ENCODE results near the gene CDH22. TPM values are rescaled to one million over a fixed set of nuclear protein-coding genes. Genes with fewer than 3 reads are reported as not detected.
A peak's percentile ranks its signal among the peaks of the same experiment; 100 is the strongest.

Gene CDH22
- total and polyA plus RNA-seq, 10 of the 15 experiments (the other 5 are each of a cell fraction or from before 2014, with no cell fraction given), result not detected

DNA sequence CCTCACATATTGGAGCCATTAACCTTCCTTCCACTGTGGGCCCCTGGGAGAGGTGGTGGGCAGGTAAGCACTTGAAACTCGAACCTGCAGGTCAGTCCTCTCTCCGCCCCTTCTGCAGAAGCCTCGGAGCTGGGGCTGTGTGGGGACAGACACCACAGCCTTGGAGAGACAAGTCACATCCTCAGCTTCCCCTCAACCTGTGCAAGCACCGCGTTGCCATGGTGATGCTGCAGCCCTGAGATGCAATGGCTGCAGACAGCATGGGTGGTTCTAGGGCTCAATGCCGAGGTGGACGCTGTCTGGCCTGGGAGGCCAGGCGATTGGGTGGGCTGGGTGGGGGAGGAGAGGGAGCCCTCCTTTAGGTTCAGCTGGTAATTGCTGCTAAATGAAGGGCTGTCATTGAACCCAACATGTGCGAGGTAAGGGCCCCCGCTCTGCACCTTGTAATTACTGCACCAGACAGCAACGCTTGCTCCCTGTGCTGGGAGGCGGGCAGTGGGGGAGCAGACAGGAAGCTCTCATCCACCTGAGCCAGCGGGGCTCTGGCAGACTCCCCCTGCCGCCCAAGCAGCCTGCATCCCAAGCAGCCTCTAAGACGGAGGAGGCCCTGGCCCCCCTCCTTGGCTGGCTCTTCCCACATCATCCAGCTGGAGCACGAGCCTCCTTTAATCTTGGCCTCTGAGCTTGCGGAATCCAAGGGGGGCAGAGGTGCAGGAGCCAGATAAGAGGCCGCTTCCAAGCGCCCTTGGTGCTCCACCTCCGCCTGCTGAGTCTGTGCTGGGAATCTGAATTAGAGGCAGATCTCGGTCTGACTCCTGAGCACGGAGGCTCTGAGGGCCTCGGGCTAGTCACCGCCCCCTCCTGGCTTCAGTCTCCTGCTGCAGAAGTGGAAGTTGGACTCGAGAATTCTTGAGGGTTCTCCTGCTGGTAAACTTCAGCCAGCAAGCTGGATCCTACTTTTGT lies 39.8 kb upstream of the CDH22 start:
- in situ Hi-C loops (cut with MboI) (no loop called here), intact Hi-C loops (cut with micrococcal nuclease; ENCODE audit: unreplicated experiment) (loop anchor here (2.0 kb wide), 1 partner anchor 333 kb away; no protein-coding TSS in a partner anchor)
- H3K9me3 ChIP-seq (replicated peaks; ENCODE audit: control insufficient read depth, insufficient read depth, low read length), result no peaks in the 10 kb centered on the region
- H4K20me1 ChIP-seq (ENCODE audit: control insufficient read depth, insufficient read depth), result no peaks in the 10 kb centered on the region
- no peak overlapping the region for H3K27ac ChIP-seq (ENCODE audit: control insufficient read depth, insufficient read depth)
- no peaks in the 10 kb centered on the region for H3K27me3 ChIP-seq (replicated peaks in 1 of 2; ENCODE audit: control insufficient read depth in 2 of 2, insufficient read depth in 2 of 2, low read length in 1 of 2)
- no TSS peak for BruUV-seq (replicated peaks)
- no peak for TF ChIP-seq YBX1 (IDR thresholded peaks at IDR 0.05)
- no peak for TF ChIP-seq BHLHE40 (IDR thresholded peaks at IDR 0.05; ENCODE audit: borderline replicate concordance in 1 of 2, low read depth in 2 of 2, low read length in 1 of 2)
- TF ChIP-seq EZH2 (IDR thresholded peaks at IDR 0.05; ENCODE audit: borderline replicate concordance, control insufficient read depth, low read depth, low read length), result no peak
- TF ChIP-seq, protein P1, sequence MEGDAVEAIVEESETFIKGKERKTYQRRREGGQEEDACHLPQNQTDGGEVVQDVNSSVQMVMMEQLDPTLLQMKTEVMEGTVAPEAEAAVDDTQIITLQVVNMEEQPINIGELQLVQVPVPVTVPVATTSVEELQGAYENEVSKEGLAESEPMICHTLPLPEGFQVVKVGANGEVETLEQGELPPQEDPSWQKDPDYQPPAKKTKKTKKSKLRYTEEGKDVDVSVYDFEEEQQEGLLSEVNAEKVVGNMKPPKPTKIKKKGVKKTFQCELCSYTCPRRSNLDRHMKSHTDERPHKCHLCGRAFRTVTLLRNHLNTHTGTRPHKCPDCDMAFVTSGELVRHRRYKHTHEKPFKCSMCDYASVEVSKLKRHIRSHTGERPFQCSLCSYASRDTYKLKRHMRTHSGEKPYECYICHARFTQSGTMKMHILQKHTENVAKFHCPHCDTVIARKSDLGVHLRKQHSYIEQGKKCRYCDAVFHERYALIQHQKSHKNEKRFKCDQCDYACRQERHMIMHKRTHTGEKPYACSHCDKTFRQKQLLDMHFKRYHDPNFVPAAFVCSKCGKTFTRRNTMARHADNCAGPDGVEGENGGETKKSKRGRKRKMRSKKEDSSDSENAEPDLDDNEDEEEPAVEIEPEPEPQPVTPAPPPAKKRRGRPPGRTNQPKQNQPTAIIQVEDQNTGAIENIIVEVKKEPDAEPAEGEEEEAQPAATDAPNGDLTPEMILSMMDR (IDR thresholded peaks at IDR 0.05 in 2 of 3, conservative IDR thresholded peaks at IDR 0.05 in 1 of 3; ENCODE audit: control insufficient read depth in 2 of 3, extremely low read depth in 1 of 3, insufficient read depth in 1 of 3, low read depth in 3 of 3, low read length in 3 of 3), result 0 out of 6 replicates have a peak, but pooled peaks of 1 of the 3 experiments have one; percentile 3
- TF ChIP-seq STAT1 (conservative IDR thresholded peaks at IDR 0.05), result no peak
- TF ChIP-seq, protein P2, sequence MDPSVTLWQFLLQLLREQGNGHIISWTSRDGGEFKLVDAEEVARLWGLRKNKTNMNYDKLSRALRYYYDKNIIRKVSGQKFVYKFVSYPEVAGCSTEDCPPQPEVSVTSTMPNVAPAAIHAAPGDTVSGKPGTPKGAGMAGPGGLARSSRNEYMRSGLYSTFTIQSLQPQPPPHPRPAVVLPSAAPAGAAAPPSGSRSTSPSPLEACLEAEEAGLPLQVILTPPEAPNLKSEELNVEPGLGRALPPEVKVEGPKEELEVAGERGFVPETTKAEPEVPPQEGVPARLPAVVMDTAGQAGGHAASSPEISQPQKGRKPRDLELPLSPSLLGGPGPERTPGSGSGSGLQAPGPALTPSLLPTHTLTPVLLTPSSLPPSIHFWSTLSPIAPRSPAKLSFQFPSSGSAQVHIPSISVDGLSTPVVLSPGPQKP (IDR thresholded peaks at IDR 0.05; ENCODE audit: low read depth, low read length), result no peak
- TF ChIP-seq, protein P3, sequence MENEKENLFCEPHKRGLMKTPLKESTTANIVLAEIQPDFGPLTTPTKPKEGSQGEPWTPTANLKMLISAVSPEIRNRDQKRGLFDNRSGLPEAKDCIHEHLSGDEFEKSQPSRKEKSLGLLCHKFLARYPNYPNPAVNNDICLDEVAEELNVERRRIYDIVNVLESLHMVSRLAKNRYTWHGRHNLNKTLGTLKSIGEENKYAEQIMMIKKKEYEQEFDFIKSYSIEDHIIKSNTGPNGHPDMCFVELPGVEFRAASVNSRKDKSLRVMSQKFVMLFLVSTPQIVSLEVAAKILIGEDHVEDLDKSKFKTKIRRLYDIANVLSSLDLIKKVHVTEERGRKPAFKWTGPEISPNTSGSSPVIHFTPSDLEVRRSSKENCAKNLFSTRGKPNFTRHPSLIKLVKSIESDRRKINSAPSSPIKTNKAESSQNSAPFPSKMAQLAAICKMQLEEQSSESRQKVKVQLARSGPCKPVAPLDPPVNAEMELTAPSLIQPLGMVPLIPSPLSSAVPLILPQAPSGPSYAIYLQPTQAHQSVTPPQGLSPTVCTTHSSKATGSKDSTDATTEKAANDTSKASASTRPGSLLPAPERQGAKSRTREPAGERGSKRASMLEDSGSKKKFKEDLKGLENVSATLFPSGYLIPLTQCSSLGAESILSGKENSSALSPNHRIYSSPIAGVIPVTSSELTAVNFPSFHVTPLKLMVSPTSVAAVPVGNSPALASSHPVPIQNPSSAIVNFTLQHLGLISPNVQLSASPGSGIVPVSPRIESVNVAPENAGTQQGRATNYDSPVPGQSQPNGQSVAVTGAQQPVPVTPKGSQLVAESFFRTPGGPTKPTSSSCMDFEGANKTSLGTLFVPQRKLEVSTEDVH (IDR thresholded peaks at IDR 0.05; ENCODE audit: low read depth, partially characterized antibody), result no peak
- TF ChIP-seq SREBF1 (IDR thresholded peaks at IDR 0.05; ENCODE audit: low read length), result no peak
- peak; percentile 56 for TF ChIP-seq POLR2A (IDR thresholded peaks at IDR 0.05; ENCODE audit: low read depth, low read length)
- TF ChIP-seq, protein P4, sequence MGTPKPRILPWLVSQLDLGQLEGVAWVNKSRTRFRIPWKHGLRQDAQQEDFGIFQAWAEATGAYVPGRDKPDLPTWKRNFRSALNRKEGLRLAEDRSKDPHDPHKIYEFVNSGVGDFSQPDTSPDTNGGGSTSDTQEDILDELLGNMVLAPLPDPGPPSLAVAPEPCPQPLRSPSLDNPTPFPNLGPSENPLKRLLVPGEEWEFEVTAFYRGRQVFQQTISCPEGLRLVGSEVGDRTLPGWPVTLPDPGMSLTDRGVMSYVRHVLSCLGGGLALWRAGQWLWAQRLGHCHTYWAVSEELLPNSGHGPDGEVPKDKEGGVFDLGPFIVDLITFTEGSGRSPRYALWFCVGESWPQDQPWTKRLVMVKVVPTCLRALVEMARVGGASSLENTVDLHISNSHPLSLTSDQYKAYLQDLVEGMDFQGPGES (IDR thresholded peaks at IDR 0.05), result no peak
- H3K9ac ChIP-seq (ENCODE audit: control insufficient read depth, insufficient read depth, low read length), result no peak overlapping the region
- no peak for ATAC-seq
- SMC1A ChIA-PET (ENCODE audit: uncharacterized antibody, unreplicated experiment), result interaction anchor here (1.1 to 3.1 kb wide), 8 partner anchors 11 to 215 kb away, joined by 3 to 14 read pairs (median 5); no protein-coding TSS in a partner anchor
- H3K4me1 ChIP-seq (ENCODE audit: control insufficient read depth, insufficient read depth, low read length), result peaks cover 33% of the 10 kb centered on the region
- DNase-seq (ENCODE audit: low read depth, low spot score), result no peak
- no peak for FAIRE-seq
- peaks cover 0 to 2% of the 10 kb centered on the region in 2 experiments; a peak in 2 of 4 replicates for H3K36me3 ChIP-seq (ENCODE audit: control insufficient read depth in 2 of 2, insufficient read depth in 2 of 2, low read length in 1 of 2)
- POLR2A ChIA-PET, result interaction anchor here (2.2 to 3.6 kb wide), 3 partner anchors 16 to 59 kb away, joined by 5 to 24 read pairs (median 14); partner anchors contain the start of gene ELMO2
- RAD21 ChIA-PET (ENCODE audit: unreplicated experiment), result interaction anchor here (0.6 to 2.8 kb wide), 12 partner anchors 9 to 377 kb away, joined by 3 to 12 read pairs (median 3); no protein-coding TSS in a partner anchor
- H2AFZ ChIP-seq (ENCODE audit: control insufficient read depth, low read depth, low read length), result no peak overlapping the region
- H3K4me2 ChIP-seq (ENCODE audit: control insufficient read depth, insufficient read depth), result no peak overlapping the region
- CTCF ChIA-PET, result interaction anchor here (0.6 to 4.1 kb wide), 28 partner anchors 10 to 377 kb away, joined by 3 to 56 read pairs (median 6); no protein-coding TSS in a partner anchor
- 94% methylated on average over 22 of the region's 25 CpGs for WGBS (ENCODE audit: insufficient coverage, insufficient replicate concordance, low lambda C conversion rate, missing lambda C conversion rate)
- H3K4me3 ChIP-seq, result no peak overlapping the region
- no peaks in the 10 kb centered on the region for H3K79me2 ChIP-seq (ENCODE audit: control insufficient read depth, insufficient read depth, low read length)

All from GM12878 (cell line).